Spleen (tissue), 11 donors: ENCODE data around the gene GALNT5. TPM values are rescaled to one million over a fixed set of nuclear protein-coding genes. Genes with fewer than 3 reads are reported as not detected.

Experiments used
- DNase-seq: peaks from one replicate; pipeline ENCODE4 v3.0.0-alpha.2; 2020
- H3K27ac ChIP-seq, 8 donors: fragments of 200-600 bp; sonication (generic) in 7 of 8; 1 replicate in 4 of 8; 2 replicates in 4 of 8; pipeline versions ENCODE4 v1.5.0 to v1.8.0; 2016 to 2021; ENCODE audit warnings: inconsistent platforms in 4 of 8, mild to moderate bottlenecking in 4 of 8, moderate library complexity in 1 of 8
- H3K27me3 ChIP-seq, 7 donors: fragments of 200-600 bp; sonication (generic) in 6 of 7; replicated peaks in 1 of 7; 1 replicate in 4 of 7; 2 replicates in 3 of 7; pipeline versions ENCODE4 v1.5.0 to v1.8.0; 2016 to 2021; ENCODE audit warnings: inconsistent platforms in 3 of 7, mild to moderate bottlenecking in 1 of 7
- H3K36me3 ChIP-seq, 6 donors: fragments of 200-600 bp; sonication (generic) in 5 of 6; 1 replicate in 4 of 6; 2 replicates in 2 of 6; pipeline versions ENCODE4 v1.5.0 to v1.8.0; 2016 to 2021; ENCODE audit warnings: inconsistent platforms in 2 of 6
- H3K4me1 ChIP-seq, 6 donors: fragments of 200-600 bp; sonication (generic) in 5 of 6; 1 replicate in 3 of 6; 2 replicates in 3 of 6; pipeline versions ENCODE4 v1.5.0 to v1.8.0; 2016 to 2021; ENCODE audit warnings: inconsistent platforms in 3 of 6
- H3K4me3 ChIP-seq, 8 donors: fragments of 200-600 bp; sonication (generic) in 7 of 8; 1 replicate in 4 of 8; 2 replicates in 4 of 8; pipeline versions ENCODE4 v1.5.0 to v1.8.0; 2016 to 2021; ENCODE audit warnings: inconsistent platforms in 4 of 8, mild to moderate bottlenecking in 4 of 8, moderate library complexity in 2 of 8
- H3K9me3 ChIP-seq, 8 donors: fragments of 200-600 bp; sonication (generic) in 7 of 8; 1 replicate in 4 of 8; 2 replicates in 4 of 8; pipeline versions ENCODE4 v1.5.0 to v1.8.0; 2016 to 2021; ENCODE audit warnings: inconsistent platforms in 4 of 8
- CTCF ChIP-seq, 11 experiments: fragments of 200-600 bp in 7 of 11; fragments of 450-650 bp in 4 of 11; sonication (generic) in 4 of 11; IDR thresholded peaks in 8 of 11; conservative IDR thresholded peaks in 3 of 11; 1 replicate in 7 of 11; 2 replicates in 4 of 11; pipeline versions ENCODE4 v1.4.0 to v1.8.0; 2016 to 2021; ENCODE audit warnings: antibody characterized with exemption in 11 of 11, inconsistent platforms in 4 of 11, mild to moderate bottlenecking in 1 of 11
- POLR2A ChIP-seq, 3 donors: fragments of 450-650 bp; IDR thresholded peaks; one replicate each; pipeline ENCODE4 v1.5.1; 2017; ENCODE audit warnings: antibody characterized with exemption in 3 of 3, mild to moderate bottlenecking in 1 of 3
- POLR2AphosphoS5 ChIP-seq, 3 donors: sonication (generic); formaldehyde crosslinking; IDR thresholded peaks; one replicate each; pipeline ENCODE4 v1.5.1; 2017; ENCODE audit warnings: antibody characterized with exemption in 3 of 3
- WGBS, 5 donors: extraction: QIAGEN DNeasy Blood & Tissue Kit in 3 of 5; methylation state at CpG; one replicate each; pipeline versions ENCODE4 v1.1.5 to v1.1.7; 2013 to 2018; 5-methylcytosine and 5-hydroxymethylcytosine counted together
- intact Hi-C: fragments of 100-400 bp; cut with DNase I; formaldehyde crosslinking; loops from one replicate; pipeline ENCODE4 v1.15.0; 2023; ENCODE audit warnings: low total_unique reads
- polyA plus RNA-seq, 3 donors: library from polyadenylated mRNA; stranded (reverse); fragments of 200-250 nt; gene quantifications; one replicate each; pipeline ENCODE4 v1.2.1, GENCODE V29; 2013
- total RNA-seq, 7 donors: library from RNA; depleted of rRNA in 3 of 7; stranded (reverse); fragments of >200 nt in 3 of 7; fragmentation: NEBNext Ultra II Directional in 4 of 7; extraction: Animal tissue kit (Norgen Biotek cat#: 25700) in 4 of 7; gene quantifications; one replicate each; pipeline versions ENCODE4 v1.1.0 to v1.2.1, GENCODE V29; 2016 to 2021
- donor health status: healthy with polysubstance abuse.
- donor health status: DM: no; HTN: no; CAD: no; lungs with moderate emphysema.
- donor health status: DM: no; HTN: no; CAD: no.
- donor health status: Bipolar disorder and iron deficiency.
- donor health status: healthy.
- donor health status: DM: no; HTN: no; CAD: no.
- donor health status: DM: yes; HTN: yes; CAD: no.

The GALNT5 gene
- total and polyA plus RNA-seq, 10 donors: 0.03 to 0.70 (median 0.11) TPM; not detected in 5

- H3K36me3 ChIP-seq: no peaks in the 10 kb centered on the region
- peaks cover 0 to 24% (median 10%) of the 10 kb centered on the region in 6 donors for H3K4me1 ChIP-seq
- no peak for TF ChIP-seq CTCF (IDR thresholded peaks at IDR 0.05 in 8 of 11, conservative IDR thresholded peaks at IDR 0.05 in 3 of 11)
- no peak for TF ChIP-seq POLR2AphosphoS5 (IDR thresholded peaks at IDR 0.05)
- no peak for TF ChIP-seq POLR2A (IDR thresholded peaks at IDR 0.05)
- intact Hi-C loops: no loop called here
- no peak overlapping the region for H3K4me3 ChIP-seq
- H3K27ac ChIP-seq: no peak overlapping the region
- DNase-seq: peak; percentile 66
- H3K9me3 ChIP-seq: no peaks in the 10 kb centered on the region
- no peaks in the 10 kb centered on the region for H3K27me3 ChIP-seq
- 87 to 98% (median 93%) methylated on average over 9 of the region's 9 CpGs for WGBS, 5 donors
These were observed 72.0 kb downstream of the GALNT5 start for GRCh38 chr2:157329524-157329923.

GRCh38 chr2:157333304-157334047, 76.0 kb downstream of the GALNT5 start:
- Histone ChIP-seq H3K4me3 (no peak overlapping the region), H3K36me3 (no peaks in the 10 kb centered on the region), H3K4me1 (peaks cover 0 to 19% (median 0%) of the 10 kb centered on the region in 6 donors), H3K27ac (peak overlapping the region in 1 of 8 donors; percentile 72), H3K9me3 (no peaks in the 10 kb centered on the region), H3K27me3 (no peaks in the 10 kb centered on the region)
- no peak for DNase-seq
- TF ChIP-seq CTCF (IDR thresholded peaks at IDR 0.05 in 8 of 11, conservative IDR thresholded peaks at IDR 0.05 in 3 of 11): no peak
- no peak for TF ChIP-seq POLR2A (IDR thresholded peaks at IDR 0.05)
- TF ChIP-seq POLR2AphosphoS5 (IDR thresholded peaks at IDR 0.05): no peak
- intact Hi-C loops: no loop called here
- WGBS, 5 donors: 87 to 98% (median 95%) methylated on average over 2 of the region's 2 CpGs

GRCh38 chr2:157334335-157334734, 76.8 kb downstream of the GALNT5 start:
- Histone ChIP-seq H3K27me3 (no peaks in the 10 kb centered on the region), H3K36me3 (no peaks in the 10 kb centered on the region), H3K9me3 (no peaks in the 10 kb centered on the region), H3K4me1 (peaks cover 0 to 17% (median 0%) of the 10 kb centered on the region in 6 donors), H3K27ac (no peak overlapping the region), H3K4me3 (no peak overlapping the region)
- no peak for TF ChIP-seq POLR2AphosphoS5 (IDR thresholded peaks at IDR 0.05)
- no peak for TF ChIP-seq CTCF (IDR thresholded peaks at IDR 0.05 in 8 of 11, conservative IDR thresholded peaks at IDR 0.05 in 3 of 11)
- no peak for TF ChIP-seq POLR2A (IDR thresholded peaks at IDR 0.05)
- intact Hi-C loops: no loop called here
- 83 to 92% (median 90%) methylated on average over 4 of the region's 4 CpGs for WGBS, 5 donors
- no peak for DNase-seq

- H3K4me1 ChIP-seq: peaks cover 0 to 17% (median 0%) of the 10 kb centered on the region in 6 donors
- H3K27me3 ChIP-seq: no peaks in the 10 kb centered on the region
- H3K27ac ChIP-seq: no peak overlapping the region
- no peak for TF ChIP-seq POLR2AphosphoS5 (IDR thresholded peaks at IDR 0.05)
- TF ChIP-seq CTCF (IDR thresholded peaks at IDR 0.05 in 8 of 11, conservative IDR thresholded peaks at IDR 0.05 in 3 of 11): no peak
- TF ChIP-seq POLR2A (IDR thresholded peaks at IDR 0.05): no peak
- WGBS, 5 donors: 88 to 96% (median 89%) methylated on average over 3 of the region's 3 CpGs
- H3K4me3 ChIP-seq: no peak overlapping the region
- no peak for DNase-seq
- H3K36me3 ChIP-seq: no peaks in the 10 kb centered on the region
- no peaks in the 10 kb centered on the region for H3K9me3 ChIP-seq
- intact Hi-C loops: no loop called here
These were observed 77.3 kb downstream of the GALNT5 start for GRCh38 chr2:157334797-157335196.
